Stimulated activated CD8-positive, alpha-beta memory T cell treated with anti-CD3 and anti-CD28 coated beads, Interleukin-15, amount 100 ng/mL, for 4 hours (primary cell): ENCODE results near the gene GPR55.
A peak's percentile ranks its signal among the peaks of the same experiment; 100 is the strongest.

Source experiments
- DNase-seq, 2 donors: peaks; one replicate each; pipeline ENCODE4 v3.0.0-alpha.2; 2020; ENCODE audit warnings: low read depth in 2 of 2

GPR55 gene

GRCh38 chr2:230881840-230882239 is 43.2 kb downstream of the GPR55 start:
- no peak for DNase-seq

- DNase-seq: no peak
These were observed 45.2 kb downstream of the GPR55 start for GRCh38 chr2:230879891-230880290.

GRCh38 chr2:230879271-230879882 is 45.7 kb downstream of the GPR55 start:
- no peak for DNase-seq

GRCh38 chr2:230878599-230879188 is 46.3 kb downstream of the GPR55 start:
- no peak for DNase-seq

GRCh38 chr2:230877759-230878598 is 47.1 kb downstream of the GPR55 start:
- peak; percentile 56 to 59 for DNase-seq

- DNase-seq: no peak
These were observed 47.8 kb downstream of the GPR55 start for GRCh38 chr2:230877116-230877758.

GRCh38 chr2:230875347-230876315 is 49.4 kb downstream of the GPR55 start:
- DNase-seq: no peak

GRCh38 chr2:230874876-230875275 is 50.2 kb downstream of the GPR55 start:
- no peak for DNase-seq

- no peak for DNase-seq
These were observed 50.6 kb downstream of the GPR55 start for GRCh38 chr2:230874456-230874855.

- no peak for DNase-seq
These were observed 51.2 kb downstream of the GPR55 start for GRCh38 chr2:230873661-230874401.

- DNase-seq: no peak
These were observed 51.9 kb downstream of the GPR55 start for GRCh38 chr2:230872968-230873660.

- DNase-seq: no peak
These were observed 52.7 kb downstream of the GPR55 start for GRCh38 chr2:230872151-230872967.

- no peak for DNase-seq
These were observed 53.5 kb downstream of the GPR55 start for GRCh38 chr2:230871361-230872150.

GRCh38 chr2:230870544-230871360 is 54.3 kb downstream of the GPR55 start:
- DNase-seq: no peak

- no peak for DNase-seq
These were observed 55.0 kb downstream of the GPR55 start for GRCh38 chr2:230869914-230870543.

GRCh38 chr2:230868947-230869913 is 55.8 kb downstream of the GPR55 start:
- no peak for DNase-seq
